Femur (tissue), 1 donor: Measurements from ENCODE around the gene F8.

ENCODE experiments used
- DNase-seq: peaks from one replicate; pipeline ENCODE4 v3.0.0-alpha.2; 2017

Gene F8

GRCh38 chrX:155022585-155022984 is at the start of gene F8:
Gene F8, minus strand, starts transcription at chrX:155022723. Its CDS starts 171 bp downstream, at chrX:155022552.
- no peak for DNase-seq

GRCh38 chrX:155071694-155072280 is 49.3 kb upstream of the F8 start:
- no peak for DNase-seq

GRCh38 chrX:155070975-155071693 is 48.6 kb upstream of the F8 start, which contains the start of the genes BRCC3, CMC4 and MTCP1:
Gene BRCC3, plus strand, starts transcription at chrX:155071508. Its CDS starts 20 bp downstream, at chrX:155071528.
Gene CMC4, minus strand, starts transcription at chrX:155071136. Its CDS starts 7,113 bp downstream, at chrX:155064023.
Gene MTCP1, minus strand, starts transcription at chrX:155071136. Its CDS starts 5,126 bp downstream, at chrX:155066010.
- DNase-seq: peak; percentile 88

GRCh38 chrX:155070663-155070974 is 48.1 kb upstream of the F8 start:
- no peak for DNase-seq

GRCh38 chrX:155070038-155070437 is 47.5 kb upstream of the F8 start:
- DNase-seq: no peak

- DNase-seq: no peak
These were observed 46.9 kb upstream of the F8 start for GRCh38 chrX:155069414-155069813.

- no peak for DNase-seq
These were observed 45.6 kb upstream of the F8 start for GRCh38 chrX:155068165-155068564.

- no peak for DNase-seq
These were observed 42.7 kb upstream of the F8 start for GRCh38 chrX:155065035-155065734.

- DNase-seq: no peak
These were observed 39.2 kb upstream of the F8 start for GRCh38 chrX:155061760-155062159.

- DNase-seq: peak; percentile 66
These were observed 34.6 kb upstream of the F8 start for GRCh38 chrX:155056877-155057792.

GRCh38 chrX:155056471-155056870 is 33.9 kb upstream of the F8 start:
- no peak for DNase-seq

GRCh38 chrX:155055494-155055893 is 33.0 kb upstream of the F8 start:
- no peak for DNase-seq

- DNase-seq: no peak
These were observed 31.7 kb upstream of the F8 start for GRCh38 chrX:155054255-155054654.

- DNase-seq: no peak
These were observed 31.1 kb upstream of the F8 start for GRCh38 chrX:155053656-155054055.

- DNase-seq: no peak
These were observed 30.4 kb upstream of the F8 start for GRCh38 chrX:155052738-155053498.

GRCh38 chrX:155048977-155049619 is 26.6 kb upstream of the F8 start:
- DNase-seq: no peak

GRCh38 chrX:155046811-155047528 is 24.4 kb upstream of the F8 start:
- no peak for DNase-seq

GRCh38 chrX:155046129-155046810 is 23.7 kb upstream of the F8 start:
- DNase-seq: no peak

GRCh38 chrX:155035688-155036087 is 13.2 kb upstream of the F8 start:
- no peak for DNase-seq

GRCh38 chrX:155031657-155032056 is 9.1 kb upstream of the F8 start:
- no peak for DNase-seq
